ENCODE results near the gene TBC1D32. TPM values are rescaled to one million over a fixed set of nuclear protein-coding genes. Genes with fewer than 3 reads are reported as not detected.

Gene TBC1D32, protein sequence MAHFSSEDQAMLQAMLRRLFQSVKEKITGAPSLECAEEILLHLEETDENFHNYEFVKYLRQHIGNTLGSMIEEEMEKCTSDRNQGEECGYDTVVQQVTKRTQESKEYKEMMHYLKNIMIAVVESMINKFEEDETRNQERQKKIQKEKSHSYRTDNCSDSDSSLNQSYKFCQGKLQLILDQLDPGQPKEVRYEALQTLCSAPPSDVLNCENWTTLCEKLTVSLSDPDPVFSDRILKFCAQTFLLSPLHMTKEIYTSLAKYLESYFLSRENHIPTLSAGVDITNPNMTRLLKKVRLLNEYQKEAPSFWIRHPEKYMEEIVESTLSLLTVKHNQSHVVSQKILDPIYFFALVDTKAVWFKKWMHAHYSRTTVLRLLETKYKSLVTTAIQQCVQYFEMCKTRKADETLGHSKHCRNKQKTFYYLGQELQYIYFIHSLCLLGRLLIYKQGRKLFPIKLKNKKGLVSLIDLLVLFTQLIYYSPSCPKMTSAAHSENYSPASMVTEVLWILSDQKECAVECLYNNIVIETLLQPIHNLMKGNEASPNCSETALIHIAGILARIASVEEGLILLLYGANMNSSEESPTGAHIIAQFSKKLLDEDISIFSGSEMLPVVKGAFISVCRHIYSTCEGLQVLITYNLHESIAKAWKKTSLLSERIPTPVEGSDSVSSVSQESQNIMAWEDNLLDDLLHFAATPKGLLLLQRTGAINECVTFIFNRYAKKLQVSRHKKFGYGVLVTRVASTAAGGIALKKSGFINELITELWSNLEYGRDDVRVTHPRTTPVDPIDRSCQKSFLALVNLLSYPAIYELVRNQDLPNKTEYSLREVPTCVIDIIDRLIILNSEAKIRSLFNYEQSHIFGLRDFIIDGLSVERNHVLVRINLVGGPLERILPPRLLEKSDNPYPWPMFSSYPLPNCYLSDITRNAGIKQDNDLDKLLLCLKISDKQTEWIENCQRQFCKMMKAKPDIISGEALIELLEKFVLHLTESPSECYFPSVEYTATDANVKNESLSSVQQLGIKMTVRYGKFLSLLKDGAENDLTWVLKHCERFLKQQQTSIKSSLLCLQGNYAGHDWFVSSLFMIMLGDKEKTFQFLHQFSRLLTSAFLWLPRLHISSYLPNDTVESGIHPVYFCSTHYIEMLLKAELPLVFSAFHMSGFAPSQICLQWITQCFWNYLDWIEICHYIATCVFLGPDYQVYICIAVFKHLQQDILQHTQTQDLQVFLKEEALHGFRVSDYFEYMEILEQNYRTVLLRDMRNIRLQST
- total RNA-seq = 11.4 and 18.8 TPM in 2 replicates

DNA sequence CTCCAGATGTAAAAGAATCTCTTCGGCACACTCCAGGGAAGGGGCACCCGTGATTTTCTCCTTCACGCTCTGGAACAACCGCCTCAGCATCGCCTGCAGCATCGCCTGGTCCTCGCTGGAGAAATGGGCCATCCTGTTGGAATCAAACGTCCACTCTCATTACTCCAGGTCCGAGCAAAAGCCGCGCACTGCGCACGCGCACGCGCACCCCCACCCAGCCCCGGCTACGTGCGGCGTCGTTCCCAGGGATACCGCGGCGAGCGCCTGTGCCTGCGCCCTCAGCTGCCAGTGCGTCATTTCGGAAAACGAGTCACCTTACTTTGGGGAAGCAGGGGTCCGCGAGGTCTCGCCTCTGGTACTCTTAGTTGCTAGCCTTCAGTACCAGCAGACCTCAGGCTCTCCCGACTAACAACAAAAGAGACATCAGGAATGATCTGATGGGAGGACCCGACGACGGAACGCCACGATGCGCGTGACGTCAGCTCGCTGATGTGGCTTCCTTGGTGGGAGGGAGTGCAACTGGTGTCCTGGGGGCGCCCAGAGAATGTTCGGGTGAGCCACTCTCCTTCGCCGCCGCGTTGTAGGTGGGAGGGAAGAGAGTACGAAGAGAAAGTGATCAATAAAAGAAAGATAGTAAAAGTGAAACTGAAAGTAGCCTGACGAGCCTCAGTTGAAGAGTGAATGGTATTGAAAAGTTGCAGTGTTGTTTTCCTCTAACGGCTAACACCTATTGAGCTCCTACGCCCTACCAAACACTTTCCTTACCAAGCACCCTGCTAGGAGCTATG, at the start of gene TBC1D32:
TSS of gene TBC1D32 (minus strand) at position 182 of the 788 bp plus-strand sequence. CDS start at position 132, 50 bp downstream.

Small RNAs within 50 kb of the gene (small RNA-seq; reads per million reads assigned to genes)
- gene RF00019 (not detected), gene RNU6-1286P (not detected)

Other genes starting within 250 kb of the TBC1D32 start
- 130 and 195 TPM in 2 replicates for gene GJA1, start 101.2 kb upstream of the TBC1D32 start, total RNA-seq